LNCaP clone FGC (cell line): ENCODE measurements around the gene EFCAB13.
"Not testable (repeated sequence)": the region's sequence is repeated elsewhere in the genome, so short reads cannot be mapped to it uniquely, and the experiment has no call there.

ENCODE experiments used
- DNase-seq: peaks from one replicate; pipeline ENCODE4 v3.0.0-alpha.2; 2011; ENCODE audit warnings: low read depth
- H3K4me3 ChIP-seq: 2 replicates; pipeline ENCODE4 v1.5.1; 2011; ENCODE audit warnings: mild to moderate bottlenecking, low read depth, low read length, control low read depth
- CTCF ChIP-seq: IDR thresholded peaks from 2 replicates; pipeline ENCODE4 v1.5.1; 2012; ENCODE audit warnings: mild to moderate bottlenecking; ENCODE audit not compliant: control insufficient read depth, insufficient read depth; ENCODE audit errors: extremely low read depth

The EFCAB13 gene

GRCh38 chr17:47338026-47338425 is 14.3 kb downstream of the EFCAB13 start:
- no peak for TF ChIP-seq CTCF
- no peak overlapping the region for H3K4me3 ChIP-seq
- DNase-seq: no peak

GRCh38 chr17:47352848-47353247 is 29.1 kb downstream of the EFCAB13 start:
- DNase-seq: peak; percentile 1
- no peak for TF ChIP-seq CTCF
- no peak overlapping the region for H3K4me3 ChIP-seq

- no peak overlapping the region for H3K4me3 ChIP-seq
- DNase-seq: no peak
- no peak for TF ChIP-seq CTCF
These were observed 34.9 kb downstream of the EFCAB13 start for GRCh38 chr17:47358652-47359051.

- DNase-seq: no peak
- H3K4me3 ChIP-seq: no peak overlapping the region
- TF ChIP-seq CTCF: no peak
These were observed 39.4 kb downstream of the EFCAB13 start for GRCh38 chr17:47363171-47363570.

GRCh38 chr17:47367257-47367656 is 43.5 kb downstream of the EFCAB13 start:
- no peak for DNase-seq
- no peak for TF ChIP-seq CTCF
- no peak overlapping the region for H3K4me3 ChIP-seq

- DNase-seq: peak; percentile 69
- no peak overlapping the region for H3K4me3 ChIP-seq
- TF ChIP-seq CTCF: no peak
These were observed 44.5 kb downstream of the EFCAB13 start for GRCh38 chr17:47368262-47368661.

- not testable (repeated sequence) for DNase-seq, H3K4me3 ChIP-seq
These were observed 47.1 kb downstream of the EFCAB13 start for GRCh38 chr17:47370899-47371298.
